ENCODE results near the gene JAKMIP3.

JAKMIP3 gene

GRCh38 chr10:132064771-132065437 lies 842 bp upstream of the JAKMIP3 start:
- TF ChIP-seq CTCF (IDR thresholded peaks at IDR 0.05; ENCODE audit: low read depth, low read length) = no peak
- no peak for DNase-seq (ENCODE audit: extremely low read depth, low read depth)

- DNase-seq (ENCODE audit: extremely low read depth, low read depth) = no peak
- no peak for TF ChIP-seq CTCF (IDR thresholded peaks at IDR 0.05; ENCODE audit: low read depth, low read length)
Measured at GRCh38 chr10:132066186-132066585, 440 bp downstream of the JAKMIP3 start.

GRCh38 chr10:132066812-132067211 lies 1.1 kb downstream of the JAKMIP3 start:
- no peak for DNase-seq (ENCODE audit: extremely low read depth, low read depth)
- no peak for TF ChIP-seq CTCF (IDR thresholded peaks at IDR 0.05; ENCODE audit: low read depth, low read length)

GRCh38 chr10:132068431-132069121 lies 2.8 kb downstream of the JAKMIP3 start:
- no peak for TF ChIP-seq CTCF (IDR thresholded peaks at IDR 0.05; ENCODE audit: low read depth, low read length)
- DNase-seq (ENCODE audit: extremely low read depth, low read depth) = no peak

GRCh38 chr10:132069122-132069848 lies 3.5 kb downstream of the JAKMIP3 start:
- TF ChIP-seq CTCF (IDR thresholded peaks at IDR 0.05; ENCODE audit: low read depth, low read length) = no peak
- DNase-seq (ENCODE audit: extremely low read depth, low read depth) = no peak

- TF ChIP-seq CTCF (IDR thresholded peaks at IDR 0.05; ENCODE audit: low read depth, low read length) = no peak
- no peak for DNase-seq (ENCODE audit: extremely low read depth, low read depth)
Measured at GRCh38 chr10:132069849-132070182, 4.1 kb downstream of the JAKMIP3 start.

- no peak for DNase-seq (ENCODE audit: extremely low read depth, low read depth)
- TF ChIP-seq CTCF (IDR thresholded peaks at IDR 0.05; ENCODE audit: low read depth, low read length) = no peak
Measured at GRCh38 chr10:132070724-132071123, 5.0 kb downstream of the JAKMIP3 start.

Data from AG09319 (cell line).